IPS DF 4.7 (cell line): Measurements from ENCODE around the gene NAALAD2.

ENCODE experiments used
- DNase-seq: peaks from one replicate; pipeline ENCODE4 v3.0.0-alpha.2; 2013; ENCODE audit warnings: low spot score; ENCODE audit errors: extremely low read depth

Gene NAALAD2

DNA sequence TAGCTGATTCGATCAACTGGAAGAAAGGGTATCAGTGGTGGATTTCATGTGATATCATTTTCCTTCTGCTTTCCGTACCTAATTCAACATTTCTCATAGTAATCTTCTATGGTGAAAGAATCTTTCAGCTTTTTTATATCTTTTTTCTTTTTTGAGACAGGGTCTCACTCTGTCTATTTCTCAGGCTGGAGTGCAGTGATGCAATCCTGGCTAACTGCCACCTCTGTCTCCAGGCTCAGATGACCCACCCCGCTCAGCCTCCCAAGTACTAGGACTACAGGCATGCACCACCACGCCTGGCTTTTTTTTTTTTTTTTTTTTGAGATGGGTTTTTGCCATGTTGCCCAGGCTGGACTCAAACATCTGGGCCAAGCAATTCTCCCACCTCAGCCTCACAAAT lies 107.0 kb downstream of the NAALAD2 start:
- no peak for DNase-seq
